ENCODE data around the gene RAD18.

GRCh38 chr3:8968375-8968882 is 5.2 kb upstream of the RAD18 start:
- TF ChIP-seq CTCF (IDR thresholded peaks at IDR 0.05) (no peak), EZH2 (IDR thresholded peaks at IDR 0.05; ENCODE audit: borderline replicate concordance, insufficient read depth, low read depth, low read length, poor library complexity, severe bottlenecking) (no peak)
